OCI-LY3 (cell line): Measurements from ENCODE around the gene TMEM164.

Source experiments
- H2AFZ ChIP-seq: fragments of 200-600, 300-600 bp; shearing (Covaris generic); 2 replicates; pipeline ENCODE4 v1.6.0; 2014; ENCODE audit warnings: antibody characterized with exemption, low read depth, low read length
- H3K27ac ChIP-seq: fragments of 200-600, 300-600 bp; sonication (generic); 2 replicates; pipeline ENCODE4 v1.5.1; 2014; ENCODE audit warnings: mild to moderate bottlenecking, low read length, moderate library complexity, mixed read lengths
- H3K27me3 ChIP-seq: fragments of 200-600, 300-600 bp; sonication (generic); 2 replicates; pipeline ENCODE4 v1.6.1; 2014; ENCODE audit warnings: low read depth, low read length, mixed read lengths
- H3K36me3 ChIP-seq: fragments of 200-600, 300-600 bp; sonication (generic); replicated peaks from 2 replicates; pipeline ENCODE3; 2014; ENCODE audit warnings: low read depth, low read length, mixed read lengths
- H3K4me1 ChIP-seq: fragments of 300-600, 200-600 bp; sonication (generic); 2 replicates; pipeline ENCODE4 v1.6.1; 2014; ENCODE audit warnings: low read length, mixed read lengths
- H3K4me2 ChIP-seq: fragments of 200-600, 300-600 bp; sonication (generic); 2 replicates; pipeline ENCODE4 v1.6.1; 2014; ENCODE audit warnings: low read length, mixed read lengths
- H3K4me3 ChIP-seq: fragments of 300-600, 200-600 bp; sonication (generic); 2 replicates; pipeline ENCODE4 v1.5.1; 2014; ENCODE audit warnings: antibody characterized with exemption, mild to moderate bottlenecking, low read length, moderate library complexity
- H3K79me2 ChIP-seq: fragments of 300-600, 200-600 bp; shearing (Covaris generic); 2 replicates; pipeline ENCODE4 v1.6.1; 2014; ENCODE audit warnings: mild to moderate bottlenecking, low read length, mixed read lengths
- H3K9ac ChIP-seq: fragments of 300-600, 200-600 bp; shearing (Covaris generic); 2 replicates; pipeline ENCODE4 v1.6.0; 2014; ENCODE audit warnings: mild to moderate bottlenecking, low read length, moderate library complexity
- H3K9me3 ChIP-seq: fragments of 200-600, 300-600 bp; shearing (Covaris generic); 2 replicates; pipeline ENCODE4 v1.6.1; 2014; ENCODE audit warnings: low read length, mixed read lengths; ENCODE audit not compliant: insufficient read depth
- H4K20me1 ChIP-seq: fragments of 200-600, 300-600 bp; sonication (generic); 2 replicates; pipeline ENCODE4 v1.6.1; 2016; ENCODE audit warnings: low read length, mixed read lengths; ENCODE audit not compliant: insufficient read depth
- CTCF ChIP-seq: fragments of 200-600, 300-600 bp; sonication (generic); IDR thresholded peaks from 2 replicates; pipeline ENCODE4 v1.5.1; 2014; ENCODE audit warnings: antibody characterized with exemption, low read length, low read depth
- EZH2phosphoT487 ChIP-seq: fragments of 200-600 bp; shearing (Covaris generic); IDR thresholded peaks from 2 replicates; pipeline ENCODE4 v1.6.1; 2018; ENCODE audit warnings: antibody characterized with exemption, mixed run types, low read depth

Gene TMEM164

GRCh38 chrX:110224926-110225617, 222.2 kb downstream of the TMEM164 start:
- H3K9ac ChIP-seq, result no peak overlapping the region
- no peak for TF ChIP-seq EZH2phosphoT487
- no peak for TF ChIP-seq CTCF
- no peaks in the 10 kb centered on the region for H3K79me2 ChIP-seq
- no peaks in the 10 kb centered on the region for H3K36me3 ChIP-seq
- no peak overlapping the region for H2AFZ ChIP-seq
- H3K27ac ChIP-seq, result no peak overlapping the region
- no peaks in the 10 kb centered on the region for H3K9me3 ChIP-seq
- no peak overlapping the region for H3K4me2 ChIP-seq
- peaks cover 3% of the 10 kb centered on the region; the same call in 1 of the 2 replicates for H3K4me1 ChIP-seq
- no peaks in the 10 kb centered on the region for H3K27me3 ChIP-seq
- H4K20me1 ChIP-seq, result no peaks in the 10 kb centered on the region
- no peak overlapping the region for H3K4me3 ChIP-seq

- no peak overlapping the region for H3K9ac ChIP-seq
- H3K27ac ChIP-seq, result no peak overlapping the region
- H3K36me3 ChIP-seq, result no peaks in the 10 kb centered on the region
- H3K27me3 ChIP-seq, result no peaks in the 10 kb centered on the region
- H3K4me2 ChIP-seq, result no peak overlapping the region
- no peak for TF ChIP-seq EZH2phosphoT487
- no peak for TF ChIP-seq CTCF
- no peaks in the 10 kb centered on the region for H4K20me1 ChIP-seq
- H3K4me1 ChIP-seq, result peaks cover 3% of the 10 kb centered on the region; the same call in 1 of the 2 replicates
- no peak overlapping the region for H2AFZ ChIP-seq
- no peaks in the 10 kb centered on the region for H3K79me2 ChIP-seq
- H3K9me3 ChIP-seq, result no peaks in the 10 kb centered on the region
- H3K4me3 ChIP-seq, result no peak overlapping the region
These were observed 224.0 kb downstream of the TMEM164 start for GRCh38 chrX:110226931-110227330.
